CD14-positive monocyte (primary cell): ENCODE results near the gene GOLGA6L25. TPM values are rescaled to one million over a fixed set of nuclear protein-coding genes. Genes with fewer than 3 reads are reported as not detected.
"Not testable (repeated sequence)": the region's sequence is repeated elsewhere in the genome, so short reads cannot be mapped to it uniquely, and the experiment has no call there.

Experiments
- DNase-seq, 3 donors: peaks; one replicate each; pipeline ENCODE4 v3.0.0-alpha.2; 2011 to 2022
- H2AFZ ChIP-seq: 2 replicates; pipeline ENCODE4 v1.6.0; 2012; ENCODE audit warnings: mild to moderate bottlenecking, low read depth, low read length, inconsistent platforms; ENCODE audit not compliant: insufficient read depth, poor library complexity, severe bottlenecking
- H3K27ac ChIP-seq, 2 donors: 1 replicate in 1 of 2; 2 replicates in 1 of 2; pipeline ENCODE4 v1.5.1; 2012 to 2013; ENCODE audit warnings: low read length in 2 of 2, control low read depth in 1 of 2, inconsistent platforms in 1 of 2, low read depth in 1 of 2, mild to moderate bottlenecking in 1 of 2
- H3K27me3 ChIP-seq, 2 donors: one replicate each; pipeline versions ENCODE4 v1.6.0 to v1.6.1; 2011 to 2013; ENCODE audit warnings: low read length in 2 of 2; ENCODE audit not compliant: control insufficient read depth in 2 of 2, insufficient read depth in 2 of 2
- H3K36me3 ChIP-seq, 2 donors: replicated peaks in 1 of 2; 1 replicate in 1 of 2; 2 replicates in 1 of 2; pipeline versions ENCODE4 v1.5.1 to v1.6.1; 2012 to 2013; ENCODE audit warnings: low read length in 2 of 2, control low read depth in 1 of 2, inconsistent platforms in 1 of 2, mild to moderate bottlenecking in 1 of 2; ENCODE audit not compliant: insufficient read depth in 2 of 2, control insufficient read depth in 1 of 2
- H3K4me1 ChIP-seq, 2 donors: 1 replicate in 1 of 2; 2 replicates in 1 of 2; pipeline versions ENCODE4 v1.5.1 to v1.6.1; 2012 to 2013; ENCODE audit warnings: low read length in 2 of 2, control low read depth in 1 of 2, inconsistent platforms in 1 of 2, mild to moderate bottlenecking in 1 of 2, moderate library complexity in 1 of 2; ENCODE audit not compliant: insufficient read depth in 2 of 2, control insufficient read depth in 1 of 2
- H3K4me2 ChIP-seq: replicated peaks from 2 replicates; pipeline ENCODE3; 2012; ENCODE audit warnings: low read length, moderate library complexity, mild to moderate bottlenecking; ENCODE audit not compliant: poor library complexity, severe bottlenecking; ENCODE audit errors: extremely low read depth
- H3K4me3 ChIP-seq, 3 experiments: fragments of 200-600 bp in 1 of 3; sonication (generic) in 1 of 3; replicated peaks in 1 of 3; 1 replicate in 2 of 3; 2 replicates in 1 of 3; pipeline ENCODE4 v1.5.1; 2011 to 2013; ENCODE audit warnings: low read length in 3 of 3, mild to moderate bottlenecking in 3 of 3, control low read depth in 2 of 3, low read depth in 2 of 3, inconsistent platforms in 1 of 3, moderate library complexity in 1 of 3
- H3K79me2 ChIP-seq: 2 replicates; pipeline ENCODE4 v1.6.0; 2012; ENCODE audit warnings: mild to moderate bottlenecking, control low read depth, inconsistent platforms, low read length, moderate library complexity; ENCODE audit not compliant: insufficient read depth
- H3K9ac ChIP-seq: 2 replicates; pipeline ENCODE4 v1.6.0; 2017; ENCODE audit warnings: low read length, mild to moderate bottlenecking; ENCODE audit not compliant: insufficient read depth, poor library complexity, severe bottlenecking
- H3K9me3 ChIP-seq, 2 donors: replicated peaks in 1 of 2; 1 replicate in 1 of 2; 2 replicates in 1 of 2; pipeline versions ENCODE4 v1.5.1 to v1.6.1; 2012 to 2013; ENCODE audit warnings: low read length in 2 of 2, control low read depth in 1 of 2; ENCODE audit not compliant: control insufficient read depth in 1 of 2, insufficient read depth in 1 of 2
- H4K20me1 ChIP-seq: 2 replicates; pipeline ENCODE4 v1.6.0; 2012; ENCODE audit warnings: mild to moderate bottlenecking, low read length, control low read depth, moderate library complexity; ENCODE audit not compliant: insufficient read depth
- H3K27ac Mint-ChIP-seq, 7 donors: one replicate each; pipeline ENCODE4 v1.8.0; 2020; ENCODE audit warnings: mild to moderate bottlenecking in 7 of 7, mixed read lengths in 7 of 7, moderate library complexity in 6 of 7, inconsistent platforms in 2 of 7
- H3K27me3 Mint-ChIP-seq, 3 donors: one replicate each; pipeline ENCODE4 v1.8.0; 2021 to 2022; ENCODE audit warnings: low read depth in 3 of 3, mild to moderate bottlenecking in 3 of 3, mixed read lengths in 3 of 3, moderate library complexity in 3 of 3, inconsistent platforms in 1 of 3
- H3K36me3 Mint-ChIP-seq, 2 donors: one replicate each; pipeline ENCODE4 v1.8.0; 2020; ENCODE audit warnings: mixed read lengths in 2 of 2, inconsistent platforms in 1 of 2, mild to moderate bottlenecking in 1 of 2
- H3K4me1 Mint-ChIP-seq: one replicate; pipeline ENCODE4 v1.8.0; 2020; ENCODE audit warnings: mild to moderate bottlenecking, mixed read lengths
- H3K4me3 Mint-ChIP-seq, 2 donors: one replicate each; pipeline ENCODE4 v1.8.0; 2020; ENCODE audit warnings: mild to moderate bottlenecking in 2 of 2, mixed read lengths in 2 of 2, moderate library complexity in 1 of 2
- H3K9me3 Mint-ChIP-seq, 7 donors: one replicate each; pipeline ENCODE4 v1.8.0; 2020 to 2022; ENCODE audit warnings: mixed read lengths in 7 of 7, mild to moderate bottlenecking in 6 of 7, moderate library complexity in 6 of 7, inconsistent platforms in 2 of 7
- WGBS: methylation state at CpG from one replicate; pipeline ENCODE4 v1.1.5; 2013; ENCODE audit warnings: missing lambda C conversion rate; ENCODE audit not compliant: insufficient coverage; 5-methylcytosine and 5-hydroxymethylcytosine counted together
- intact Hi-C, 2 donors: fragments of 100-400 bp; cut with micrococcal nuclease; formaldehyde crosslinking; loops; one replicate each; pipeline versions ENCODE4 v1.15.0 to v1.15.1; 2023
- polyA plus RNA-seq, 3 donors: library from polyadenylated mRNA; depleted of rRNA in 1 of 3; unstranded in 2 of 3; stranded (reverse) in 1 of 3; fragments of 300-500 nt in 2 of 3; fragments of >200 nt in 1 of 3; fragmentation: Illumina TruSeq in 2 of 3; gene quantifications; 1 replicate in 2 of 3; 2 replicates in 1 of 3; pipeline ENCODE4 v1.2.3, GENCODE V29; 2012 to 2021

GOLGA6L25 gene
- polyA plus RNA-seq, 3 donors: not detected

DNA sequence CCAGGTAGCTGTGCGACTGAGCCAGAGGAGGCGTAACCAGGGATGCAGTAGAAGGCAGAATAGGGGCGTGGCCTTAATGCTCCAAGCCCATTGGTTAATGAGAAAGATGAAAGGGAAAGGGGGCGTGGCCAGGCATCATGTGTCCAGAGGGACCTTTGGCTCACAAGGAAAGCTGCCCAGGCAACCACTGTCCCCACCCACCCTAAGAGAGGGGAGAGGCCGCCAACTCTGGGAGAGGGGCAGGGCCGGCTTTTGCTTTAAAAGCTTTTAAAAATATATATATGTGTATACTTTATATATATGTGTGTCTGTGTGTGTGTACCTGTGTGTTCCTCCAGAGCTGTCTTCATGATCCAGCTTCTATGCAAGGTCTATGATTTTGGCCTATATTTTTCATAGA lies 20.4 kb upstream of the GOLGA6L25 start, which contains the start of gene GOLGA8G:
Gene GOLGA8G (minus strand): TSS at position 18 of the 400 bp plus-strand sequence. CDS start 62 bp downstream, outside the sequence.
- H2AFZ ChIP-seq, H3K4me3 Mint-ChIP-seq, H3K4me1 ChIP-seq, intact Hi-C loops, H3K9me3 ChIP-seq, H4K20me1 ChIP-seq, H3K27ac ChIP-seq, H3K36me3 Mint-ChIP-seq, H3K27me3 ChIP-seq, H3K27me3 Mint-ChIP-seq, H3K9me3 Mint-ChIP-seq, H3K36me3 ChIP-seq, H3K4me2 ChIP-seq, H3K79me2 ChIP-seq, H3K4me3 ChIP-seq, DNase-seq, H3K4me1 Mint-ChIP-seq, H3K27ac Mint-ChIP-seq, H3K9ac ChIP-seq: not testable (repeated sequence)
- no CpG with 5 or more reads among the region's 6 CpGs for WGBS

- WGBS: no CpG with 5 or more reads among the region's 13 CpGs
- H3K9me3 ChIP-seq, H4K20me1 ChIP-seq, H3K4me3 Mint-ChIP-seq, intact Hi-C loops, H3K36me3 Mint-ChIP-seq, H3K9me3 Mint-ChIP-seq, H3K79me2 ChIP-seq, H3K27me3 ChIP-seq, H3K4me2 ChIP-seq, H2AFZ ChIP-seq, H3K9ac ChIP-seq, H3K4me3 ChIP-seq, DNase-seq, H3K27ac Mint-ChIP-seq, H3K27me3 Mint-ChIP-seq, H3K4me1 Mint-ChIP-seq, H3K27ac ChIP-seq, H3K4me1 ChIP-seq, H3K36me3 ChIP-seq: not testable (repeated sequence)
Measured at GRCh38 chr15:28573351-28573750, 20.0 kb downstream of the GOLGA6L25 start.

DNA sequence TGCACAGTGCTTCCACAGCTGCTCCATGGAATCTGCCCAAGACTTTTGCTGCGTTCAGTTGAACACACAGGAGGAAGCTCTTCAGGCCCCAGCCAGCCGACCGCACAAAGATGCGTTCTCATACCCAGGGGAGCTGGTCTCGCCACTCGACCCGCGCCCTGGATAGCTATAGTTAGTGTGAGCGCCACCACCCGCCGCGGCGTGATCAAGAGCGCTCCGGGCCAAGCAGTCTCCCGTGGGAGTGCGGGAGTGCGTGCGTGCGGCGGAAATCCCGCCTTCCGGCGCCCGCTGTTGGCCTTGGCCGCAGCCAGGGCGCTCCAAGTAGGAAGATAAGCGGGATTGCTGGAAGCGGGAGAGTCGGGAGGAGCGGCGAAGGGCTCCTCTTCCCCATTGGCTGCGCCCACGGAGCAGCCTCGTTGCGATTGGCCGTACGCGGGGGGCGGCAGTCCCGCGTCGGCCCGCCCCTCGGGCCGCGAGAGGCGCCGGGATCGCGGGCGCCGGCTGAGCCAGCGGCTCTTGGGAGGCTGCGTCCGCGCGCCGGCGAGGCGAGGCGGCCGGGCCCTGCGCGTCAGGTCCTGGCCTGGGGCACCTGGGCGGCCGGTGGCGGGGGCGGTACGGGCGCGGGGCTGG lies 35.7 kb downstream of the GOLGA6L25 start:
- no CpG with 5 or more reads among the region's 72 CpGs for WGBS
- H3K27ac ChIP-seq, H3K27me3 Mint-ChIP-seq, H3K36me3 ChIP-seq, H2AFZ ChIP-seq, H4K20me1 ChIP-seq, H3K4me3 Mint-ChIP-seq, H3K4me3 ChIP-seq, intact Hi-C loops, H3K9me3 Mint-ChIP-seq, H3K9me3 ChIP-seq, DNase-seq, H3K36me3 Mint-ChIP-seq, H3K79me2 ChIP-seq, H3K27me3 ChIP-seq, H3K4me1 ChIP-seq, H3K4me2 ChIP-seq, H3K4me1 Mint-ChIP-seq, H3K9ac ChIP-seq: not testable (repeated sequence)
- H3K27ac Mint-ChIP-seq: peak overlapping the region in 1 of 7 donors; percentile 74

- H3K9ac ChIP-seq, H4K20me1 ChIP-seq, H3K36me3 Mint-ChIP-seq, DNase-seq, H3K9me3 Mint-ChIP-seq, H3K36me3 ChIP-seq, H3K9me3 ChIP-seq, H3K79me2 ChIP-seq, H3K4me1 ChIP-seq, H2AFZ ChIP-seq, H3K27me3 ChIP-seq, H3K27ac ChIP-seq, H3K4me1 Mint-ChIP-seq, intact Hi-C loops, H3K27me3 Mint-ChIP-seq: not testable (repeated sequence)
- peak overlapping the region; percentile 39 for H3K4me2 ChIP-seq
- 0% methylated on average over 3 of the region's 9 CpGs for WGBS
- Mint-ChIP-seq H3K27ac (peak overlapping the region; percentile 57 to 92 (median 84)), H3K4me3 (peak overlapping the region; percentile 84 to 96)
- peak overlapping the region; percentile 34 to 55 (median 40) for H3K4me3 ChIP-seq
Measured at GRCh38 chr15:28589769-28590168, 36.4 kb downstream of the GOLGA6L25 start.
